Measurements from ENCODE around the gene IBA57. TPM values are rescaled to one million over a fixed set of nuclear protein-coding genes. Genes with fewer than 3 reads are reported as not detected.

IBA57 gene
- total and polyA plus RNA-seq, 2 of the 8 experiments (the other 6 are each of a cell fraction or from before 2014, with no cell fraction given), result 2.6 to 5.9 TPM

DNA sequence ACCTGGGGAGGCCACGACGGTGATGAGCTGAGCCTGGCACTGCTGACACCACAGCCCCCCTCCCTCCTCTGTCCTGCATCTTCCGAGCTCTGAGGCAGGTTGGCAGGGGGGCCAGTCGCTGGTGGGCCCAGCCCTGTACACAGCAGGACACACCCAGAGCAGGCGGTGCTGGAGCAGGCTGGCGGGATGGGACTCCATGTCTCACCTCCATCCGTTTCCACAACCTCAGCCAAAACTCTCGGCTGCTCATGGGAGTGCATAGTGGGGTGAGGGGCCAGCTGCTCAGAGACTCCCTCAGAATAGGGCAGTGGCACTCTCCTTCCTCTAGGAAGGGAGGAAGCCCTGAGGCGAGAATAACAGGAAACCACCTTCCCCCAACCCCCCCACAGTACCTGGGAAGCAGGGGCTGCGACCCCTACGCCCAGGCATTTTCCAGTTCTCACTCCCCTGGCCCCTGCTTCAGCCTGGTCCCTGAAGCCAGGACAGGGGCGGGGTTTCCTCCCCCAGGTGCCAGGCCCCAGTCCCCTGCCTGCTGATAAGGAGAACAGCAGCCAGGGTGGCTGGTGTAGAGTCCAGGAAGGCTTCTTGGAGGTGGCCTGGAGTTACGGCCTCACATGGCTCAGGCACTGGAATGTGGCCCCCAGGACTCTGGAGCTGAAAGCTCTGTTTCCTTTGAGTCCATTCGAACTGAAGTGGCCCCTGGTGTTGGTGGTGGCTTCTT is 3.2 kb upstream of the IBA57 start:
- Histone ChIP-seq H3K27ac (ENCODE audit: low read depth, low read length) (no peak overlapping the region), H3K36me3 (ENCODE audit: control insufficient read depth in 2 of 4, insufficient read depth in 4 of 4, low read length in 3 of 4) (no peaks in the 10 kb centered on the region), H2BK5ac (ENCODE audit: low read depth, low read length) (peak overlapping the region; percentile 44; the same call in 1 of the 2 replicates), H3K4me2 (ENCODE audit: insufficient read depth in 1 of 2, low read depth in 2 of 2, low read length in 2 of 2) (no peak overlapping the region), H3K56ac (replicated peaks; ENCODE audit: insufficient read length, low read depth, low read length) (no peak overlapping the region), H3K79me1 (ENCODE audit: low read depth, low read length) (no peaks in the 10 kb centered on the region), H2BK12ac (ENCODE audit: low read depth, low read length) (0 out of 2 replicates have a peak overlapping the region, but pooled peaks have one; percentile 60), H4K91ac (replicated peaks; ENCODE audit: insufficient read length, low read length) (no peak overlapping the region), H3K4ac (replicated peaks; ENCODE audit: insufficient read length, low read depth, low read length) (no peak overlapping the region), H2AK5ac (ENCODE audit: low read depth, low read length) (no peak overlapping the region), H3K4me1 (replicated peaks in 1 of 4; ENCODE audit: control insufficient read depth in 3 of 4, insufficient read depth in 4 of 4, low read length in 3 of 4) (peaks cover 0 to 12% (median 8%) of the 10 kb centered on the region in 4 experiments; a peak in 6 of 7 replicates), H4K5ac (ENCODE audit: insufficient read length, low read depth, low read length) (no peak overlapping the region), H3K18ac (ENCODE audit: extremely low read depth, low read length) (no peak overlapping the region), H2BK20ac (ENCODE audit: low read length) (no peak overlapping the region), H3K23me2 (ENCODE audit: low read depth, low read length) (peaks cover 6% of the 10 kb centered on the region; the same call in 1 of the 2 replicates), H3K9me3 (ENCODE audit: insufficient read depth in 2 of 2, low read depth in 1 of 2, low read length in 1 of 2) (no peaks in the 10 kb centered on the region), H3K27me3 (replicated peaks in 1 of 4; ENCODE audit: control insufficient read depth in 3 of 4, extremely low read depth in 1 of 4, insufficient read depth in 3 of 4, low read length in 3 of 4) (peaks cover 0 to 3% (median 0%) of the 10 kb centered on the region in 4 experiments; a peak in 4 of 7 replicates), H3K4me3 (ENCODE audit: extremely low read depth in 1 of 4, insufficient read depth in 2 of 4, low read depth in 3 of 4, low read length in 4 of 4) (no peak overlapping the region), H2BK15ac (ENCODE audit: low read length) (0 out of 2 replicates have a peak overlapping the region, but pooled peaks have one; percentile 81), H2AFZ (ENCODE audit: low read length) (no peak overlapping the region), H3K79me2 (ENCODE audit: control insufficient read depth in 1 of 2, insufficient read depth in 2 of 2, low read length in 2 of 2) (peaks cover 0 to 9% of the 10 kb centered on the region in 2 experiments; a peak in 1 of 4 replicates), H2BK120ac (replicated peaks; ENCODE audit: low read depth, low read length) (no peak overlapping the region), H3K9ac (replicated peaks in 1 of 4; ENCODE audit: extremely low read depth in 1 of 4, low read depth in 3 of 4, low read length in 3 of 4) (no peak overlapping the region), H4K20me1 (replicated peaks in 1 of 2; ENCODE audit: control insufficient read depth in 1 of 2, insufficient read depth in 2 of 2, low read length in 2 of 2) (peaks cover 0 to 2% of the 10 kb centered on the region in 2 experiments), H3K23ac (ENCODE audit: insufficient read length) (no peak overlapping the region), H3K14ac (ENCODE audit: insufficient read length) (no peak overlapping the region), H4K8ac (ENCODE audit: extremely low read depth, insufficient read depth, low read length) (no peak overlapping the region; the same call in 1 of the 2 replicates)
- ChIA-PET CTCF (ENCODE audit: partially characterized antibody) (interaction anchor here (0.9 to 1.8 kb wide), 4 partner anchors 11 to 157 kb away, joined by 3 to 7 read pairs (median 3); no protein-coding TSS in a partner anchor), POLR2A (ENCODE audit: partially characterized antibody) (interaction anchor here (1.0 to 6.5 kb wide), 4 partner anchors 9 to 22 kb away, joined by 3 to 44 read pairs (median 16); partner anchors contain the start of genes GJC2 and GUK1)
- DNase-seq (ENCODE audit: low read depth in 1 of 2, low spot score in 2 of 2) (no peak), FAIRE-seq (no peak)
- TF ChIP-seq SIRT6 (IDR thresholded peaks at IDR 0.05; ENCODE audit: low read length), result no peak
- TF ChIP-seq TEAD4 (IDR thresholded peaks at IDR 0.05; ENCODE audit: low read depth, low read length), result no peak
- no peak for TF ChIP-seq JUND (IDR thresholded peaks at IDR 0.05; ENCODE audit: low read length)
- TF ChIP-seq, protein P1, sequence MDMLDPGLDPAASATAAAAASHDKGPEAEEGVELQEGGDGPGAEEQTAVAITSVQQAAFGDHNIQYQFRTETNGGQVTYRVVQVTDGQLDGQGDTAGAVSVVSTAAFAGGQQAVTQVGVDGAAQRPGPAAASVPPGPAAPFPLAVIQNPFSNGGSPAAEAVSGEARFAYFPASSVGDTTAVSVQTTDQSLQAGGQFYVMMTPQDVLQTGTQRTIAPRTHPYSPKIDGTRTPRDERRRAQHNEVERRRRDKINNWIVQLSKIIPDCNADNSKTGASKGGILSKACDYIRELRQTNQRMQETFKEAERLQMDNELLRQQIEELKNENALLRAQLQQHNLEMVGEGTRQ (IDR thresholded peaks at IDR 0.05; ENCODE audit: low read length), result no peak
- TF ChIP-seq EP300 (IDR thresholded peaks at IDR 0.05; ENCODE audit: borderline replicate concordance in 1 of 2, low read depth in 2 of 2, low read length in 2 of 2), result no peak
- TF ChIP-seq, protein P2, sequence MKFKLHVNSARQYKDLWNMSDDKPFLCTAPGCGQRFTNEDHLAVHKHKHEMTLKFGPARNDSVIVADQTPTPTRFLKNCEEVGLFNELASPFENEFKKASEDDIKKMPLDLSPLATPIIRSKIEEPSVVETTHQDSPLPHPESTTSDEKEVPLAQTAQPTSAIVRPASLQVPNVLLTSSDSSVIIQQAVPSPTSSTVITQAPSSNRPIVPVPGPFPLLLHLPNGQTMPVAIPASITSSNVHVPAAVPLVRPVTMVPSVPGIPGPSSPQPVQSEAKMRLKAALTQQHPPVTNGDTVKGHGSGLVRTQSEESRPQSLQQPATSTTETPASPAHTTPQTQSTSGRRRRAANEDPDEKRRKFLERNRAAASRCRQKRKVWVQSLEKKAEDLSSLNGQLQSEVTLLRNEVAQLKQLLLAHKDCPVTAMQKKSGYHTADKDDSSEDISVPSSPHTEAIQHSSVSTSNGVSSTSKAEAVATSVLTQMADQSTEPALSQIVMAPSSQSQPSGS (IDR thresholded peaks at IDR 0.05; ENCODE audit: low read length), result no peak
- TF ChIP-seq CEBPB (IDR thresholded peaks at IDR 0.05; ENCODE audit: low read depth, low read length), result no peak
- TF ChIP-seq RFX5 (IDR thresholded peaks at IDR 0.05; ENCODE audit: borderline replicate concordance, low read depth, low read length), result no peak
- no peak for TF ChIP-seq MAFK (IDR thresholded peaks at IDR 0.05; ENCODE audit: low read depth, low read length)
- 84% methylated on average over 12 of the region's 14 CpGs; no CpG with 5 or more reads in 1 of the 2 experiments for WGBS, 2 experiments (ENCODE audit: extremely low coverage in 1 of 2, insufficient coverage in 1 of 2, insufficient read length in 1 of 2, insufficient replicate concordance in 2 of 2, low coverage in 1 of 2, low lambda C conversion rate in 2 of 2, missing lambda C conversion rate in 1 of 2)
